ENCODE data around the gene SLC29A3. TPM values are rescaled to one million over a fixed set of nuclear protein-coding genes. Genes with fewer than 3 reads are reported as not detected.

The SLC29A3 gene
- total RNA-seq, 2 donors from 2014 or later = 14.1 to 16.8 TPM

GRCh38 chr10:71291528-71291900 lies 27.5 kb upstream of the SLC29A3 start:
- TF ChIP-seq, protein P1, sequence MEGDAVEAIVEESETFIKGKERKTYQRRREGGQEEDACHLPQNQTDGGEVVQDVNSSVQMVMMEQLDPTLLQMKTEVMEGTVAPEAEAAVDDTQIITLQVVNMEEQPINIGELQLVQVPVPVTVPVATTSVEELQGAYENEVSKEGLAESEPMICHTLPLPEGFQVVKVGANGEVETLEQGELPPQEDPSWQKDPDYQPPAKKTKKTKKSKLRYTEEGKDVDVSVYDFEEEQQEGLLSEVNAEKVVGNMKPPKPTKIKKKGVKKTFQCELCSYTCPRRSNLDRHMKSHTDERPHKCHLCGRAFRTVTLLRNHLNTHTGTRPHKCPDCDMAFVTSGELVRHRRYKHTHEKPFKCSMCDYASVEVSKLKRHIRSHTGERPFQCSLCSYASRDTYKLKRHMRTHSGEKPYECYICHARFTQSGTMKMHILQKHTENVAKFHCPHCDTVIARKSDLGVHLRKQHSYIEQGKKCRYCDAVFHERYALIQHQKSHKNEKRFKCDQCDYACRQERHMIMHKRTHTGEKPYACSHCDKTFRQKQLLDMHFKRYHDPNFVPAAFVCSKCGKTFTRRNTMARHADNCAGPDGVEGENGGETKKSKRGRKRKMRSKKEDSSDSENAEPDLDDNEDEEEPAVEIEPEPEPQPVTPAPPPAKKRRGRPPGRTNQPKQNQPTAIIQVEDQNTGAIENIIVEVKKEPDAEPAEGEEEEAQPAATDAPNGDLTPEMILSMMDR (conservative IDR thresholded peaks at IDR 0.05) = no peak
- Histone ChIP-seq H3K36me3 (ENCODE audit: control insufficient read depth, insufficient read depth, low read length) (peaks cover 11% of the 10 kb centered on the region), H3K27me3 (ENCODE audit: control insufficient read depth, insufficient read depth, low read length, poor library complexity, severe bottlenecking) (no peaks in the 10 kb centered on the region), H3K9me3 (ENCODE audit: control insufficient read depth, low read length) (peaks cover 6% of the 10 kb centered on the region), H3K9ac (ENCODE audit: extremely low read depth, low read length, poor library complexity, severe bottlenecking) (no peak overlapping the region), H3K4me3 (ENCODE audit: low read length) (no peak overlapping the region), H3K27ac (ENCODE audit: low read depth, low read length) (no peak overlapping the region), H3K4me1 (ENCODE audit: control insufficient read depth, insufficient read depth, low read length) (peaks cover 1% of the 10 kb centered on the region)
- Mint-ChIP-seq H3K4me3 (no peak overlapping the region), H3K36me3 (ENCODE audit: low read depth) (peaks cover 15% of the 10 kb centered on the region), H3K27ac (no peak overlapping the region), H3K27me3 (ENCODE audit: insufficient read depth) (no peaks in the 10 kb centered on the region), H3K9me3 (no peaks in the 10 kb centered on the region), H3K4me1 (peaks cover 6% of the 10 kb centered on the region)
- 96 to 100% methylated on average over 6 to 13 of the region's 13 CpGs for WGBS, 2 experiments (ENCODE audit: insufficient coverage in 1 of 2, insufficient read length in 1 of 2)
- no peak for DNase-seq

DNA sequence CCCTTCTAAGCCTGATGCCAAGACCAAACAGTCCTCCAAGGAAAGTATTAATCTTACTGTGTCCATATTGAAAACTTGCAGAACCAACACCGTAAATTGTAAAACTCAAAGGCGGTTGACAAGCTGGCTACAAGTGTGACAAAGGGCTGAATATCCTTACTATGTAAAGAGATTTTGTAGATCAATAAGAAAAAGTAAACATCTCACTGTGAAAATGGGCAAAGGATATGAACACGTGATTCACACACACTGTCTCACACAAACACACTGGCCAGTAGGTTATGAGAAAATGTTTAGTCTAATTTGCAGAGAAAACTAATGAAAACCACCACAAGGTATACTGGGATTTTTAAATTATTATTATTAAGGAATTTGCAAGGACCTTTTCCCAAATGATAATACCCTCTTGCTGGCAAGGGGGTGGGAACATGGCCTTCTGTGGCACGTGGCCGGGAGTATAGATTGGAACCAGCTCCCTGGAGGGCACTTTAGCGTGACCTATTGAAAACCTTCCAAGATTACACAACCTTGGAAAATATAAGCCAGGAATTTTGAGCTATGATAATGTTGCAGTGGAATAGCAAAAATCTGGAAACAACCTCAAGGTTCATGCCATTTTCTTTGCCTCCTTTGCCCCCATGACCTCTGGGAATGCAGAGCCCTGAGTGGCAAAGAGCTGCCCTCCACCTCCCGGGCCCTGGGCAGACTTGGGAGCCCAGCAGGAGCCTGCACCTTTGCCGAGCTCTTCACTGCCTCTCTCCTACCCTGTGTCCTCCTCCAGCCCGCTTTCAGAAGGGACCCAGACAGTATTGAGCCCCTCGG lies 26.2 kb upstream of the SLC29A3 start:
- H3K4me3 Mint-ChIP-seq = no peak overlapping the region
- Histone ChIP-seq H3K4me3 (ENCODE audit: low read length) (no peak overlapping the region), H3K9me3 (ENCODE audit: control insufficient read depth, low read length) (peaks cover 6% of the 10 kb centered on the region), H3K36me3 (ENCODE audit: control insufficient read depth, insufficient read depth, low read length) (peaks cover 11% of the 10 kb centered on the region), H3K27me3 (ENCODE audit: control insufficient read depth, insufficient read depth, low read length, poor library complexity, severe bottlenecking) (no peaks in the 10 kb centered on the region), H3K27ac (ENCODE audit: low read depth, low read length) (no peak overlapping the region), H3K4me1 (ENCODE audit: control insufficient read depth, insufficient read depth, low read length) (no peaks in the 10 kb centered on the region), H3K9ac (ENCODE audit: extremely low read depth, low read length, poor library complexity, severe bottlenecking) (no peak overlapping the region)
- no peaks in the 10 kb centered on the region for H3K27me3 Mint-ChIP-seq (ENCODE audit: insufficient read depth)
- no peaks in the 10 kb centered on the region for H3K9me3 Mint-ChIP-seq
- 92 to 93% methylated on average over 6 to 9 of the region's 10 CpGs for WGBS, 2 experiments (ENCODE audit: insufficient coverage in 1 of 2, insufficient read length in 1 of 2)
- H3K27ac Mint-ChIP-seq = no peak overlapping the region
- H3K4me1 Mint-ChIP-seq = peaks cover 5% of the 10 kb centered on the region
- no peak for DNase-seq
- TF ChIP-seq, protein P1 (conservative IDR thresholded peaks at IDR 0.05) = no peak
- peaks cover 17% of the 10 kb centered on the region for H3K36me3 Mint-ChIP-seq (ENCODE audit: low read depth)

DNA sequence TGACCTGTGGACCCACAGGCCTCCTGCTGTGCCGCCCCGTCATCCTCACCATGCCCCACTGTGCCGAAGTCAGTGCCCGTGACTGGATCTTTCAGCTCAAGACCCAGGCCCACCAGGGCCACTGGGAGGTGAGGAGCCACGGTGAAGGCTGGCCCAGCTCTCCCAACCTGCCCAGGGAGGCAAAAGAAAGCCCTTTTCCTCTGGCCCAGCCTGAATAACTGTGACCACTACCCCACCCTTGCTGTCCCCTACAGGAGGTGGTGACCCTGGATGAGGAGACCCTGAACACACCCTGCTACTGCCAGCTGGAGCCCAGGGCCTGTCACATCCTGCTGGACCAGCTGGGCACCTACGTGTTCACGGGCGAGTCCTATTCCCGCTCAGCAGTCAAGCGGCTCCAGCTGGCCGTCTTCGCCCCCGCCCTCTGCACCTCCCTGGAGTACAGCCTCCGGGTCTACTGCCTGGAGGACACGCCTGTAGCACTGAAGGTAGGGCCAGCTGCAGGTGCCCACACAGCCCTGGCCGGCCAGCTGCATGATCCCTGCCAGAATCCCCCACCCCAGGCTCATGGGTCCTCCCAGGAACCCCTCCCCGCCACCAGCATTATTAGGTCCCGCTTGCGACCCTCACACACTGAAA lies 25.5 kb upstream of the SLC29A3 start:
- H3K36me3 ChIP-seq (ENCODE audit: control insufficient read depth, insufficient read depth, low read length) = peaks cover 12% of the 10 kb centered on the region
- WGBS, 2 experiments (ENCODE audit: insufficient coverage in 1 of 2, insufficient read length in 1 of 2) = 92 to 93% methylated on average over 10 to 19 of the region's 19 CpGs
- peaks cover 6% of the 10 kb centered on the region for H3K9me3 ChIP-seq (ENCODE audit: control insufficient read depth, low read length)
- H3K9ac ChIP-seq (ENCODE audit: extremely low read depth, low read length, poor library complexity, severe bottlenecking) = no peak overlapping the region
- DNase-seq = no peak
- no peaks in the 10 kb centered on the region for H3K27me3 Mint-ChIP-seq (ENCODE audit: insufficient read depth)
- H3K9me3 Mint-ChIP-seq = no peaks in the 10 kb centered on the region
- H3K4me1 Mint-ChIP-seq = peaks cover 5% of the 10 kb centered on the region
- no peak overlapping the region for H3K4me3 Mint-ChIP-seq
- no peak overlapping the region for H3K27ac ChIP-seq (ENCODE audit: low read depth, low read length)
- H3K36me3 Mint-ChIP-seq (ENCODE audit: low read depth) = peaks cover 21% of the 10 kb centered on the region
- H3K4me3 ChIP-seq (ENCODE audit: low read length) = no peak overlapping the region
- no peak overlapping the region for H3K27ac Mint-ChIP-seq
- TF ChIP-seq, protein P1 (conservative IDR thresholded peaks at IDR 0.05) = no peak
- no peaks in the 10 kb centered on the region for H3K4me1 ChIP-seq (ENCODE audit: control insufficient read depth, insufficient read depth, low read length)
- no peaks in the 10 kb centered on the region for H3K27me3 ChIP-seq (ENCODE audit: control insufficient read depth, insufficient read depth, low read length, poor library complexity, severe bottlenecking)

All from endodermal cell (in vitro differentiated cells).